GM12865 (cell line): ENCODE results near the gene MYO7B.
"Not testable (repeated sequence)": the region's sequence is repeated elsewhere in the genome, so short reads cannot be mapped to it uniquely, and the experiment has no call there.

Source experiments
- DNase-seq: peaks from one replicate; pipeline ENCODE4 v3.0.0; 2010; ENCODE audit warnings: low read depth
- H3K4me3 ChIP-seq: 2 replicates; pipeline ENCODE4 v1.5.1; 2011; ENCODE audit warnings: mild to moderate bottlenecking, low read depth, low read length, control low read depth
- CTCF ChIP-seq: IDR thresholded peaks from 2 replicates; pipeline ENCODE4 v1.5.1; 2011; ENCODE audit warnings: low read length, control low read depth, low read depth, inconsistent platforms; ENCODE audit not compliant: insufficient read depth; ENCODE audit errors: missing control alignments

Gene MYO7B

GRCh38 chr2:127537644-127538043, 2.2 kb downstream of the MYO7B start:
- no peak for TF ChIP-seq CTCF
- no peak for DNase-seq
- H3K4me3 ChIP-seq, result no peak overlapping the region

- TF ChIP-seq CTCF, result no peak
- DNase-seq, result no peak
- H3K4me3 ChIP-seq, result no peak overlapping the region
Measured at GRCh38 chr2:127541809-127542208, 6.3 kb downstream of the MYO7B start.

GRCh38 chr2:127542231-127542630, 6.7 kb downstream of the MYO7B start:
- no peak for TF ChIP-seq CTCF
- no peak overlapping the region for H3K4me3 ChIP-seq
- DNase-seq, result no peak

GRCh38 chr2:127543013-127543501, 7.6 kb downstream of the MYO7B start:
- DNase-seq, H3K4me3 ChIP-seq: not testable (repeated sequence)

GRCh38 chr2:127545189-127545588, 9.7 kb downstream of the MYO7B start:
- no peak overlapping the region for H3K4me3 ChIP-seq
- no peak for TF ChIP-seq CTCF
- no peak for DNase-seq

- TF ChIP-seq CTCF, result no peak
- no peak for DNase-seq
- no peak overlapping the region for H3K4me3 ChIP-seq
Measured at GRCh38 chr2:127545796-127546195, 10.3 kb downstream of the MYO7B start.

- no peak for TF ChIP-seq CTCF
- DNase-seq, result no peak
- H3K4me3 ChIP-seq, result no peak overlapping the region
Measured at GRCh38 chr2:127546797-127547196, 11.3 kb downstream of the MYO7B start.
